MM.1S (cell line): ENCODE results near the gene C10orf53.

Experiments used
- CTCF ChIP-seq: fragments of 300-600 bp; sonication (generic); IDR thresholded peaks from 2 replicates; pipeline ENCODE4 v1.5.1; 2016; ENCODE audit warnings: antibody characterized with exemption, low read length, mixed read lengths
- EZH2 ChIP-seq: fragments of 300-600 bp; sonication (generic); optimal IDR thresholded peaks from 2 replicates; pipeline ENCODE3; 2017; ENCODE audit warnings: low read depth, mild to moderate bottlenecking, antibody characterized with exemption, low read length, mixed read lengths
- EZH2phosphoT487 ChIP-seq: fragments of 300-600 bp; sonication (generic); IDR thresholded peaks from 2 replicates; pipeline ENCODE4 v1.6.1; 2018; ENCODE audit warnings: antibody characterized with exemption, low read length

DNA sequence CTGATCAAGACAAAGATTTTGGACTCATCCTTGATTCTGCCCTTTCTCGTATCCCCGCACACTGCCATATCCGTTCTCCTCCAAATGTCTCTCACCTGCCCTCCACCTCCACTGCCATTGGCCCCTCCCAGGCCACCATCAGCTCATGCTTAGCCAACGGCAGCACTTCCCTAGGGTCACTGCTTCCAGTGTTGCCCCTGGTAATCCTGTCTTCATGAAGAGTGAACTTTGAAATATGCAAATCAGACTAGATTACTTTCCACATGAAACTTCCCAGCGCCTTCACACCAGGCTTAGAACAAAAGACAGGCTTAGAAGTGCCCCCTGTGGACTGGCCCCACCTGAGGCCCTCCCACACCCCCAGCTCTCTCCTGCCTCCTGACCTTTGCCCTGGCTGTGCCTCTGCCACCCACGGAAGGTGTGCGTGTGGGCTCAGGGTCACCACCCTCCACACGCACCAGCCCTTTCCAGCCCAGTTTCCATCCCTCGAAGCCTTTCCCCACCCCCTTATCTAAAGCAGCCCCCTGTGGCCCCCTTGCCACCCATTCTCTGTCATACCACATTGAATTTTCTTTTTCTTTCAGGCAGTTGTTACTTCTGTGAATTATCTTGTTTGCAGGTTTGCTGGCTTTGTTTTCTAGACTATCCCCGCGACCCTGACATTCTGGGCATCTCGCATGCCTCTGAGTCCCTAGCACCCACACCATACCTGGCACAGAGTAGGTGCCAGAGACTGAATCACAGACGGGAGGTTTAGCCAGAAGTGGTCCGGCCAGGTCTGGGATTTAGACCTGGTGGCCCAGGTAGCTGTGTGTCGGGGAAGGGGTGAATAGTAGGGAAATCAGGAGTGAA is 26.8 kb upstream of the C10orf53 start:
- no peak for TF ChIP-seq EZH2phosphoT487
- TF ChIP-seq CTCF, result no peak
- TF ChIP-seq EZH2, result no peak
